Ishikawa (cell line): ENCODE results near the gene RHOU.

Experiments used
- CEBPB ChIP-seq: IDR thresholded peaks from 2 replicates; pipeline ENCODE4 v1.6.1; 2012
- CREB1 ChIP-seq: IDR thresholded peaks from 2 replicates; pipeline ENCODE4 v1.6.1; 2012; ENCODE audit warnings: low read depth
- EGR1 ChIP-seq: IDR thresholded peaks from 2 replicates; pipeline ENCODE4 v1.6.1; 2012
- EP300 ChIP-seq: IDR thresholded peaks from 2 replicates; pipeline ENCODE4 v1.6.1; 2012; ENCODE audit warnings: borderline replicate concordance
- FOXM1 ChIP-seq: IDR thresholded peaks from 2 replicates; pipeline ENCODE4 v1.6.1; 2012; ENCODE audit warnings: low read depth, borderline replicate concordance
- NFIC ChIP-seq: IDR thresholded peaks from 2 replicates; pipeline ENCODE4 v1.6.1; 2012
- RAD21 ChIP-seq: IDR thresholded peaks from 2 replicates; pipeline ENCODE4 v1.6.1; 2012; ENCODE audit warnings: low read depth
- TAF1 ChIP-seq: IDR thresholded peaks from 2 replicates; pipeline ENCODE4 v1.6.1; 2012; ENCODE audit warnings: low read depth, mild to moderate bottlenecking
- TCF12 ChIP-seq: IDR thresholded peaks from 2 replicates; pipeline ENCODE4 v1.6.1; 2012; ENCODE audit warnings: low read depth
- TEAD4 ChIP-seq: IDR thresholded peaks from 2 replicates; pipeline ENCODE4 v1.6.1; 2012
- YY1 ChIP-seq: IDR thresholded peaks from 2 replicates; pipeline ENCODE4 v1.6.1; 2012; ENCODE audit warnings: low read depth
- ZBTB7A ChIP-seq: IDR thresholded peaks from 2 replicates; pipeline ENCODE4 v1.6.1; 2012; ENCODE audit warnings: low read depth
- TF ChIP-seq, protein P1 (sequence below): IDR thresholded peaks from 2 replicates; pipeline ENCODE4 v1.6.1; 2012
- TF ChIP-seq, protein P2 (sequence below): IDR thresholded peaks from 2 replicates; pipeline ENCODE4 v1.6.1; 2012; ENCODE audit warnings: low read depth, mild to moderate bottlenecking
- TF ChIP-seq, protein P3 (sequence below): IDR thresholded peaks from 2 replicates; pipeline ENCODE4 v1.6.1; 2012

Gene RHOU

DNA sequence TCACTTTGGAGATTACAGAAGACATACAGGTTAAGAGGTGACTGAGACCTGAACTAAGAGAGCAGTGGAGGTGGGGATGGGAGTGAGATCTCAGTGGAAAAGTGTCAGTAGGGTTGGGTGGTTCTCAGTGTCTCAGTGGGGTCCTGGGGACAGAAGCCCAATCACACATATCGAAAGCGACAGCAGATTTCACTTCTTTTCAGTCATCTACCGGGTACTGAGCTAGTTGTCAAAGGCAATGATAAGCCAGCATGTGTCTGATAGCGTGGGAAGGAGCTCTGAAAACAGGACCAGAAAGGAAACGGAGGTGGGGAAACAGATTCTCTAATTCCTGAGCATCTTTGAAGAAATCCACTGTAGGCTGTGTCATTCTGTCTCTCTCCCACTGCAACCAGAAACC is 59.5 kb downstream of the RHOU start:
- TF ChIP-seq, protein P1, sequence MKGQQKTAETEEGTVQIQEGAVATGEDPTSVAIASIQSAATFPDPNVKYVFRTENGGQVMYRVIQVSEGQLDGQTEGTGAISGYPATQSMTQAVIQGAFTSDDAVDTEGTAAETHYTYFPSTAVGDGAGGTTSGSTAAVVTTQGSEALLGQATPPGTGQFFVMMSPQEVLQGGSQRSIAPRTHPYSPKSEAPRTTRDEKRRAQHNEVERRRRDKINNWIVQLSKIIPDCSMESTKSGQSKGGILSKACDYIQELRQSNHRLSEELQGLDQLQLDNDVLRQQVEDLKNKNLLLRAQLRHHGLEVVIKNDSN = no peak
- TF ChIP-seq EGR1 (no peak), YY1 (no peak), CREB1 (no peak), TEAD4 (no peak), NFIC (no peak), CEBPB (no peak), TCF12 (no peak), ZBTB7A (no peak), EP300 (no peak), FOXM1 (no peak), TAF1 (no peak), RAD21 (no peak)
- TF ChIP-seq, protein P2, sequence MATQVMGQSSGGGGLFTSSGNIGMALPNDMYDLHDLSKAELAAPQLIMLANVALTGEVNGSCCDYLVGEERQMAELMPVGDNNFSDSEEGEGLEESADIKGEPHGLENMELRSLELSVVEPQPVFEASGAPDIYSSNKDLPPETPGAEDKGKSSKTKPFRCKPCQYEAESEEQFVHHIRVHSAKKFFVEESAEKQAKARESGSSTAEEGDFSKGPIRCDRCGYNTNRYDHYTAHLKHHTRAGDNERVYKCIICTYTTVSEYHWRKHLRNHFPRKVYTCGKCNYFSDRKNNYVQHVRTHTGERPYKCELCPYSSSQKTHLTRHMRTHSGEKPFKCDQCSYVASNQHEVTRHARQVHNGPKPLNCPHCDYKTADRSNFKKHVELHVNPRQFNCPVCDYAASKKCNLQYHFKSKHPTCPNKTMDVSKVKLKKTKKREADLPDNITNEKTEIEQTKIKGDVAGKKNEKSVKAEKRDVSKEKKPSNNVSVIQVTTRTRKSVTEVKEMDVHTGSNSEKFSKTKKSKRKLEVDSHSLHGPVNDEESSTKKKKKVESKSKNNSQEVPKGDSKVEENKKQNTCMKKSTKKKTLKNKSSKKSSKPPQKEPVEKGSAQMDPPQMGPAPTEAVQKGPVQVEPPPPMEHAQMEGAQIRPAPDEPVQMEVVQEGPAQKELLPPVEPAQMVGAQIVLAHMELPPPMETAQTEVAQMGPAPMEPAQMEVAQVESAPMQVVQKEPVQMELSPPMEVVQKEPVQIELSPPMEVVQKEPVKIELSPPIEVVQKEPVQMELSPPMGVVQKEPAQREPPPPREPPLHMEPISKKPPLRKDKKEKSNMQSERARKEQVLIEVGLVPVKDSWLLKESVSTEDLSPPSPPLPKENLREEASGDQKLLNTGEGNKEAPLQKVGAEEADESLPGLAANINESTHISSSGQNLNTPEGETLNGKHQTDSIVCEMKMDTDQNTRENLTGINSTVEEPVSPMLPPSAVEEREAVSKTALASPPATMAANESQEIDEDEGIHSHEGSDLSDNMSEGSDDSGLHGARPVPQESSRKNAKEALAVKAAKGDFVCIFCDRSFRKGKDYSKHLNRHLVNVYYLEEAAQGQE = no peak
- TF ChIP-seq, protein P3, sequence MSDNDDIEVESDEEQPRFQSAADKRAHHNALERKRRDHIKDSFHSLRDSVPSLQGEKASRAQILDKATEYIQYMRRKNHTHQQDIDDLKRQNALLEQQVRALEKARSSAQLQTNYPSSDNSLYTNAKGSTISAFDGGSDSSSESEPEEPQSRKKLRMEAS = no peak

DNA sequence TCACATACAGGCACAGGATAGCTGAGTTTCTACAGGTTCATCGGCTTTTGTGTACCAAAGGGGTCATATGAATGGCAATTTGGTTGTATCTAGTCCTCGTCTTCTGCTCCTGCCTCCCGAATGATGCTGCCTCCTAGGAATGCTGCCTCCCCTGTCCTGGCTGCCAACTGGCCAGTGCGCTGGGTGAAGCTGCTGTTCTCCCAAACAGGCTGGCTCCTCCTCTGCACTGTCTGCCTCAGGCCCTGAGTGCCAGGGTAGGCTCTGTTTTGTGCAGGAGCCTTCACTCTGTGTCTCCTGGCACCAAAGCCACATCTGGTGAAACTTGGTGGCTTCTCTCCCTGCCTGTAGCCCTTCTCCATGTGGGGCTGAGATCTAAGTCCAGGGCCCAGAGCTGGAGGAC is 60.3 kb downstream of the RHOU start:
- no peak for TF ChIP-seq CEBPB
- no peak for TF ChIP-seq CREB1
- TF ChIP-seq TEAD4 = no peak
- TF ChIP-seq RAD21 = no peak
- TF ChIP-seq NFIC = no peak
- TF ChIP-seq, protein P1 = no peak
- TF ChIP-seq, protein P2 = no peak
- TF ChIP-seq, protein P3 = no peak
- no peak for TF ChIP-seq YY1
- TF ChIP-seq EP300 = no peak
- no peak for TF ChIP-seq TCF12
- TF ChIP-seq TAF1 = no peak
- TF ChIP-seq FOXM1 = no peak
- no peak for TF ChIP-seq ZBTB7A
- TF ChIP-seq EGR1 = no peak
